Spleen (tissue), 11 donors: Measurements from ENCODE around the gene FANCF. TPM values are rescaled to one million over a fixed set of nuclear protein-coding genes. Genes with fewer than 3 reads are reported as not detected.
"Not testable (repeated sequence)": the region's sequence is repeated elsewhere in the genome, so short reads cannot be mapped to it uniquely, and the experiment has no call there.

ENCODE experiments used
- DNase-seq: peaks from one replicate; pipeline ENCODE4 v3.0.0-alpha.2; 2020
- H3K27ac ChIP-seq, 8 donors: fragments of 200-600 bp; sonication (generic) in 7 of 8; 1 replicate in 4 of 8; 2 replicates in 4 of 8; pipeline versions ENCODE4 v1.5.0 to v1.8.0; 2016 to 2021; ENCODE audit warnings: inconsistent platforms in 4 of 8, mild to moderate bottlenecking in 4 of 8, moderate library complexity in 1 of 8
- H3K27me3 ChIP-seq, 7 donors: fragments of 200-600 bp; sonication (generic) in 6 of 7; replicated peaks in 1 of 7; 1 replicate in 4 of 7; 2 replicates in 3 of 7; pipeline versions ENCODE4 v1.5.0 to v1.8.0; 2016 to 2021; ENCODE audit warnings: inconsistent platforms in 3 of 7, mild to moderate bottlenecking in 1 of 7
- H3K36me3 ChIP-seq, 6 donors: fragments of 200-600 bp; sonication (generic) in 5 of 6; 1 replicate in 4 of 6; 2 replicates in 2 of 6; pipeline versions ENCODE4 v1.5.0 to v1.8.0; 2016 to 2021; ENCODE audit warnings: inconsistent platforms in 2 of 6
- H3K4me1 ChIP-seq, 6 donors: fragments of 200-600 bp; sonication (generic) in 5 of 6; 1 replicate in 3 of 6; 2 replicates in 3 of 6; pipeline versions ENCODE4 v1.5.0 to v1.8.0; 2016 to 2021; ENCODE audit warnings: inconsistent platforms in 3 of 6
- H3K4me3 ChIP-seq, 8 donors: fragments of 200-600 bp; sonication (generic) in 7 of 8; 1 replicate in 4 of 8; 2 replicates in 4 of 8; pipeline versions ENCODE4 v1.5.0 to v1.8.0; 2016 to 2021; ENCODE audit warnings: inconsistent platforms in 4 of 8, mild to moderate bottlenecking in 4 of 8, moderate library complexity in 2 of 8
- H3K9me3 ChIP-seq, 8 donors: fragments of 200-600 bp; sonication (generic) in 7 of 8; 1 replicate in 4 of 8; 2 replicates in 4 of 8; pipeline versions ENCODE4 v1.5.0 to v1.8.0; 2016 to 2021; ENCODE audit warnings: inconsistent platforms in 4 of 8
- CTCF ChIP-seq, 11 experiments: fragments of 200-600 bp in 7 of 11; fragments of 450-650 bp in 4 of 11; sonication (generic) in 4 of 11; IDR thresholded peaks in 8 of 11; conservative IDR thresholded peaks in 3 of 11; 1 replicate in 7 of 11; 2 replicates in 4 of 11; pipeline versions ENCODE4 v1.4.0 to v1.8.0; 2016 to 2021; ENCODE audit warnings: antibody characterized with exemption in 11 of 11, inconsistent platforms in 4 of 11, mild to moderate bottlenecking in 1 of 11
- POLR2A ChIP-seq, 3 donors: fragments of 450-650 bp; IDR thresholded peaks; one replicate each; pipeline ENCODE4 v1.5.1; 2017; ENCODE audit warnings: antibody characterized with exemption in 3 of 3, mild to moderate bottlenecking in 1 of 3
- POLR2AphosphoS5 ChIP-seq, 3 donors: sonication (generic); formaldehyde crosslinking; IDR thresholded peaks; one replicate each; pipeline ENCODE4 v1.5.1; 2017; ENCODE audit warnings: antibody characterized with exemption in 3 of 3
- WGBS, 5 donors: extraction: QIAGEN DNeasy Blood & Tissue Kit in 3 of 5; methylation state at CpG; one replicate each; pipeline versions ENCODE4 v1.1.5 to v1.1.7; 2013 to 2018; 5-methylcytosine and 5-hydroxymethylcytosine counted together
- intact Hi-C: fragments of 100-400 bp; cut with DNase I; formaldehyde crosslinking; loops from one replicate; pipeline ENCODE4 v1.15.0; 2023; ENCODE audit warnings: low total_unique reads
- polyA plus RNA-seq, 3 donors: library from polyadenylated mRNA; stranded (reverse); fragments of 200-250 nt; gene quantifications; one replicate each; pipeline ENCODE4 v1.2.1, GENCODE V29; 2013
- total RNA-seq, 7 donors: library from RNA; depleted of rRNA in 3 of 7; stranded (reverse); fragments of >200 nt in 3 of 7; fragmentation: NEBNext Ultra II Directional in 4 of 7; extraction: Animal tissue kit (Norgen Biotek cat#: 25700) in 4 of 7; gene quantifications; one replicate each; pipeline versions ENCODE4 v1.1.0 to v1.2.1, GENCODE V29; 2016 to 2021
- donor health status: healthy with polysubstance abuse.
- donor health status: DM: no; HTN: no; CAD: no; lungs with moderate emphysema.
- donor health status: DM: no; HTN: no; CAD: no.
- donor health status: Bipolar disorder and iron deficiency.
- donor health status: healthy.
- donor health status: DM: no; HTN: no; CAD: no.
- donor health status: DM: yes; HTN: yes; CAD: no.

Gene FANCF
- total and polyA plus RNA-seq, 10 donors = 12.2 to 15.7 (median 13.3) TPM

- H3K27me3 ChIP-seq = peaks cover 0 to 54% (median 23%) of the 10 kb centered on the region in 7 donors
- TF ChIP-seq CTCF (IDR thresholded peaks at IDR 0.05 in 8 of 11, conservative IDR thresholded peaks at IDR 0.05 in 3 of 11) (no peak), POLR2AphosphoS5 (IDR thresholded peaks at IDR 0.05) (no peak)
- 8 to 10% (median 8%) methylated on average over 8 of the region's 8 CpGs for WGBS, 5 donors
- DNase-seq = no peak
- H3K4me1 ChIP-seq = peaks cover 3 to 17% (median 9%) of the 10 kb centered on the region in 6 donors
- no peaks in the 10 kb centered on the region for H3K36me3 ChIP-seq
- peak within 1 kb of the TSS in 1 of 8 donors; percentile 8 for H3K27ac ChIP-seq
- peak within 1 kb of the TSS in 7 of 8 donors; percentile 8 to 63 (median 31) for H3K4me3 ChIP-seq
- no peaks in the 10 kb centered on the region for H3K9me3 ChIP-seq
- intact Hi-C loops = no loop called here
These were observed 40.7 kb upstream of the FANCF start, which contains the start of gene GAS2 for GRCh38 chr11:22666325-22666687. GAS2 (plus strand) TSS chr11:22666611; CDS start chr11:22674870, 8,259 bp downstream.

GRCh38 chr11:22659783-22660182, 34.2 kb upstream of the FANCF start:
- no peaks in the 10 kb centered on the region for H3K9me3 ChIP-seq
- TF ChIP-seq POLR2A (IDR thresholded peaks at IDR 0.05) = no peak
- no peak for TF ChIP-seq CTCF (IDR thresholded peaks at IDR 0.05 in 8 of 11, conservative IDR thresholded peaks at IDR 0.05 in 3 of 11)
- no peak for TF ChIP-seq POLR2AphosphoS5 (IDR thresholded peaks at IDR 0.05)
- H3K27ac ChIP-seq = no peak overlapping the region
- peaks cover 0 to 15% (median 0%) of the 10 kb centered on the region in 6 donors for H3K4me1 ChIP-seq
- DNase-seq = no peak
- intact Hi-C loops = no loop called here
- H3K4me3 ChIP-seq = no peak overlapping the region
- H3K27me3 ChIP-seq = peaks cover 0 to 6% (median 0%) of the 10 kb centered on the region in 7 donors
- WGBS, 5 donors = 91 to 100% (median 94%) methylated on average over 1 of the region's 1 CpG
- H3K36me3 ChIP-seq = no peaks in the 10 kb centered on the region

- WGBS, 5 donors = 8 to 21% (median 10%) methylated on average over 1 of the region's 1 CpG
- TF ChIP-seq CTCF (IDR thresholded peaks at IDR 0.05 in 8 of 11, conservative IDR thresholded peaks at IDR 0.05 in 3 of 11) = no peak
- no peak for TF ChIP-seq POLR2AphosphoS5 (IDR thresholded peaks at IDR 0.05)
- TF ChIP-seq POLR2A (IDR thresholded peaks at IDR 0.05) = no peak
- Histone ChIP-seq H3K9me3 (no peaks in the 10 kb centered on the region), H3K4me3 (no peak overlapping the region), H3K4me1 (peaks cover 0 to 15% (median 0%) of the 10 kb centered on the region in 6 donors), H3K27ac (peak overlapping the region in 2 of 8 donors; percentile 28 to 51), H3K27me3 (no peaks in the 10 kb centered on the region), H3K36me3 (no peaks in the 10 kb centered on the region)
- DNase-seq = no peak
- intact Hi-C loops = no loop called here
These were observed 31.6 kb upstream of the FANCF start for GRCh38 chr11:22657101-22657694.

- Histone ChIP-seq H3K4me3 (no peak overlapping the region), H3K27me3 (no peaks in the 10 kb centered on the region), H3K36me3 (no peaks in the 10 kb centered on the region), H3K9me3 (no peaks in the 10 kb centered on the region), H3K27ac (no peak overlapping the region), H3K4me1 (peaks cover 0 to 15% (median 0%) of the 10 kb centered on the region in 6 donors)
- TF ChIP-seq CTCF (IDR thresholded peaks at IDR 0.05 in 8 of 11, conservative IDR thresholded peaks at IDR 0.05 in 3 of 11) (no peak), POLR2A (IDR thresholded peaks at IDR 0.05) (no peak), POLR2AphosphoS5 (IDR thresholded peaks at IDR 0.05) (no peak)
- DNase-seq = no peak
- intact Hi-C loops = no loop called here
These were observed 30.5 kb upstream of the FANCF start for GRCh38 chr11:22656130-22656529.

- H3K27ac ChIP-seq, intact Hi-C loops, DNase-seq, H3K36me3 ChIP-seq, H3K9me3 ChIP-seq, H3K4me3 ChIP-seq, H3K27me3 ChIP-seq: not testable (repeated sequence)
- WGBS, 5 donors = 81 to 89% (median 86%) methylated on average over 10 to 15 of the region's 15 CpGs
- H3K4me1 ChIP-seq = peaks cover 0 to 11% (median 0%) of the 10 kb centered on the region in 6 donors
These were observed 26.7 kb upstream of the FANCF start for GRCh38 chr11:22652346-22652745.
